Measurements from ENCODE around the gene RARG.
"Not testable (repeated sequence)": the region's sequence is repeated elsewhere in the genome, so short reads cannot be mapped to it uniquely, and the experiment has no call there.

The RARG gene

GRCh38 chr12:53208435-53208834 lies 23.6 kb downstream of the RARG start:
- DNase-seq (ENCODE audit: low spot score) = no peak

GRCh38 chr12:53207042-53207441 lies 25.0 kb downstream of the RARG start, which contains the start of gene ITGB7:
Gene ITGB7, minus strand, starts transcription at chr12:53207251. Its CDS starts 6,808 bp downstream, at chr12:53200443.
- no peak for DNase-seq (ENCODE audit: low spot score)

- peak; percentile 42 for DNase-seq (ENCODE audit: low spot score)
Observed at GRCh38 chr12:53205747-53206419, 26.1 kb downstream of the RARG start.

GRCh38 chr12:53204351-53204750 lies 27.7 kb downstream of the RARG start:
- DNase-seq (ENCODE audit: low spot score) = no peak

- DNase-seq (ENCODE audit: low spot score) = not testable (repeated sequence)
Observed at GRCh38 chr12:53202316-53202715, 29.7 kb downstream of the RARG start.

- no peak for DNase-seq (ENCODE audit: low spot score)
Observed at GRCh38 chr12:53201639-53202038, 30.4 kb downstream of the RARG start.

- no peak for DNase-seq (ENCODE audit: low spot score)
Observed at GRCh38 chr12:53201177-53201541, 30.9 kb downstream of the RARG start.

- no peak for DNase-seq (ENCODE audit: low spot score)
Observed at GRCh38 chr12:53200458-53201176, 31.4 kb downstream of the RARG start.

GRCh38 chr12:53200107-53200457 lies 31.9 kb downstream of the RARG start:
- no peak for DNase-seq (ENCODE audit: low spot score)

GRCh38 chr12:53199700-53200099 lies 32.3 kb downstream of the RARG start:
- no peak for DNase-seq (ENCODE audit: low spot score)

- DNase-seq (ENCODE audit: low spot score) = no peak
Observed at GRCh38 chr12:53198486-53199110, 33.4 kb downstream of the RARG start.

GRCh38 chr12:53197011-53197640 lies 34.9 kb downstream of the RARG start:
- no peak for DNase-seq (ENCODE audit: low spot score)

GRCh38 chr12:53196486-53196885 lies 35.5 kb downstream of the RARG start:
- DNase-seq (ENCODE audit: low spot score) = no peak

GRCh38 chr12:53195516-53196420 lies 36.2 kb downstream of the RARG start:
- DNase-seq (ENCODE audit: low spot score) = no peak

- no peak for DNase-seq (ENCODE audit: low spot score)
Observed at GRCh38 chr12:53194973-53195372, 37.0 kb downstream of the RARG start.

- no peak for DNase-seq (ENCODE audit: low spot score)
Observed at GRCh38 chr12:53193985-53194716, 37.9 kb downstream of the RARG start.

- no peak for DNase-seq (ENCODE audit: low spot score)
Observed at GRCh38 chr12:53193040-53193439, 39.0 kb downstream of the RARG start.

GRCh38 chr12:53192531-53193021 lies 39.4 kb downstream of the RARG start:
- DNase-seq (ENCODE audit: low spot score) = no peak

GRCh38 chr12:53191885-53192530 lies 40.0 kb downstream of the RARG start:
- no peak for DNase-seq (ENCODE audit: low spot score)

All from RKO (cell line).